HG03097 (cell line): Measurements from ENCODE around the gene DAZAP1.

Source experiments
- ATAC-seq: cut with Tn5 transposase; IDR thresholded peaks from one replicate; pipeline ENCODE4 v1.9.1; 2021; ENCODE audit not compliant: unreplicated experiment, low FRiP score

DAZAP1 gene

DNA sequence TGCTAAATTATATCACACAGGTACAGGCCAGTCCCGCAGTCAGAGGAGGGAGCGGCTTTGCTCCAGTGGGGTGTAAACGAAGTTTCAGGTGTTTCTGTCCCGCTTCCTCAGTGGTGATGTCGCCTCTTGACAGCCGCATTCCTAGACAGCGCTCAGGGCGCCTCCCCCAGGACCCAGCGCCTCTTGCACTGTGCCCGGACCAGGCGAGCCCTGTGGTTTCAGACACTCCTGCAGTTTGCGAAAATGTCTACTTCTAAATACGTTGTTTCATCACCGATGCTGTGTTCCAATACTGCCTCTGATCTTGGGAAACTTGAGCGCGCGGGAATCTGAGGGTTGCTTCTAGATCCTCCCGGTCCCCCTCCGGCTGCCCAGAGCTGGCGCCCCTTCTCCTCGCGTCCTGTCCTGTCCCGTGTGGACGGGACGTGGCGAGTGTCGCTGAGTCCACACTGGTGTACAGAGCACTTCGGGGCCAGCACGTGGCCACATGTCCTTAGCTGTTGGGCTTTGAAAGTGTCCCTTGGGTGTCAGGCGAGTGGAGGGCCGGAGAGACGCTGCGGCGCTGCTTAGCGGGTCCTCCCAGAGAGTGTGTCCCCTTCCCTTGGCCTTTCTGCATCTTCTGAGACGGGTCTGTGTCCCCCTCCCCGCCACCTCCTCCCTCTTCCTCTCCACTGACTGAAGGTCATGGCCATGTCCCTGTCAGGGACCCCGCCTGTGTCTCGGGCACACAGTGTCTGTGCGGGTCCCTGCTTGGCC lies 16.2 kb downstream of the DAZAP1 start:
- ATAC-seq, result no peak

DNA sequence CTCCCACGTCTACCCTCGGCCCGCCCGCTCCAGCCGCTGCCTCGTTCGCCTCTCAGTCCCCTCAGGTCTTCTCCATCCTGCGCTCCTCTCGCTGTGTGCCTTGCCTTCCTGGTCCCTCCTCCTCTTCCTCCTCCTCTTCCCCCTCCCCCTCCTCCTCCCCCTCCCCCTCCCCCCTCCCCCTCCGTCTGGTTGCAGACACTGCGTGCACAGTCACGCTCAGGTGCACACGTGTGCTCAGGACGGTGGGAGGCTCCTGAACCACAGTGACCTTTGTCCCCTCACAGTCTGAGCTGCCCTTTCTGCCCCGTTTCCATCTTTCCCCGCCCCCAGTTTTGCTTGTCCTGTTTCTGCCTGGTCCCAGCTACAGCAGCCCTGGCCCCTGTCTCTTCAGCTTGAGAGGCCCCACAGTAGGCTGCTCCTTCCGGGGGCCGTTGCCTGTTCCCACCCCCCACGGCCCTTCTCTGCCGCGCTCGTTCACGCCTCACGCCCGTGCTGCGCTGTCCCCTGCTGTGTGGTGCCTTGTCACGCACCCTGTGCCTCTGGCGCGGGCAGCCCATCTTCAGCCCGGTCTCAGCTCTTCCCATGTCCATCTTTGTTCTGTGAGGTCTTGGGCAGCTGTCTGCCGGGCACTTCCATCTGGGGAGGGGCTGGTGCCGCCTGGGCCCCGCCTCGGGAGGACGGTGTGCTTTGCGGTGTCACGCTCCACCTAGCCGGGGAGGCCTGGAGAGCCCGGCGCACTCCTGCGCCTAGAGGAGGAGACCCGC lies 17.0 kb downstream of the DAZAP1 start:
- no peak for ATAC-seq

DNA sequence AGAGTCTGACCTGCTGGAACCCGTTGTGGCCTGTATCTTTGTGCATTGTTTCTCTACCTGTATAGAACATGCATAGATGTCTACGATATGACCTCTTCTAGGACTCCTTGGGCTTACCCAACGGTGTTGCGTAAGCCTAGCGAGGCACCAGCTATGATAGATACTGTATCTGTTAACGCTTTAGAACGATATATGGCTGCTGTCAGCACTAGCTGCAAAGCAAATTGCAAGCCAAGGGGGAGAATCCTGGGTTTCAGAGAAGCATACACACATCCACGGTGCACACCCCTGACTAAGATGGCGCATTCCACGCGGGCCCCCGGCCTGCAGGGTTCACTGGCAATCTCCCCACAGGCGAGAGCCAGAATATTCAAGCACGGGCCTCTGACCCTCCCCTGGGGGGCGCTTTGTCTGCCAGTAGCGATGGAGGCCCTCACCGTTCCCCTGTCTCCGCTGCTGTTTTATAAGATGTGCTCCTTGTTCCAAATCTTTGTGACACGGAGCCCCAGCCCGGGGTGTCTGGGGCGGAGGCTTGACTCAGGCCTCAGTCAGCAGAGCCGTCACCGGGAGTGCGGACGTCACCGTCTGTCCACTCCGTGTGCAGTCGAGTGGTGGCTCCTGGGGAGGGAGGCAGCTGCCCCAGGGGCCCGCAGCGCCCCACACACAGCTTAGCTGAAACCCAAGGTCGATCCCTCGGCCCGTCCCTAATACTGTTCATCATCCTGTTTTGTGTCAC lies 17.9 kb downstream of the DAZAP1 start:
- no peak for ATAC-seq

DNA sequence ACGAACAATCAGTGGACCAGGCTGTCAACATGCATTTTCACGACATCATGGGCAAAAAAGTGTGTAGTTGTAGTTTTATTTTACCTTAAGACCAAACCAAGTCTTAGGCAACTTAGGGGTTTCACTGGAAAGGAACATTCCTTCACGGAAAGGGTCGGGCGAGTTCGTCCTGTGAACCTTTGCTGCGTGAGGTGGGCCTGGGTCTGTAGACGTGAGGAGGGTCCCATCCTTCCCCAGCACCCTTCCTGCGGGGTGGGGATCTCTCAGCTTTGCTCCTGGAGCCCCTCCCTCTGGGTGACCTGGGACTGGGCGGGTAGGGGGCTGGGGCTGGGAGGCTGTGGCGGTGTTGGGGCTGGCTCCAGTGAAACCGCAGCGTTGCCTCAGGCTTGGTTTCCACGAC lies 18.5 kb downstream of the DAZAP1 start:
- ATAC-seq, result no peak

DNA sequence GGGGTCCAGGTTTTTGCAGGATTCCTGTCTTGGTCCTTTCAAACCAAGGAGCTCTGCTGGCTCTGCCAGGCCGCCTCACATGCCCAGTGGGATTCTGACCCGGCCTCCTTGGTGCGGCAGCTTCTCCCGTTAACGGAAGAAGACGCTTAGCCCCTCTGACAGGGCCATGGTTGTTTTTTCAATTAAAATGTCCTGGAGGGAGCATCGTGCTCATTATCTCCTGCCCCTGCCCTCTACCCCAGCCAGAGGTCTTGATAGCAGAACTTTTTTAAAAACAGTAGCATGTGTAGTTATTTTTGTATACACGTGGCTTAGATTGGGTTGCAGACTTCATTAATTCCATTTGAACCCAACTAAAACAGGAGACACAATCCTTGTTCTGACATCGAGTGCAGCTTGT lies 19.4 kb downstream of the DAZAP1 start:
- no peak for ATAC-seq

DNA sequence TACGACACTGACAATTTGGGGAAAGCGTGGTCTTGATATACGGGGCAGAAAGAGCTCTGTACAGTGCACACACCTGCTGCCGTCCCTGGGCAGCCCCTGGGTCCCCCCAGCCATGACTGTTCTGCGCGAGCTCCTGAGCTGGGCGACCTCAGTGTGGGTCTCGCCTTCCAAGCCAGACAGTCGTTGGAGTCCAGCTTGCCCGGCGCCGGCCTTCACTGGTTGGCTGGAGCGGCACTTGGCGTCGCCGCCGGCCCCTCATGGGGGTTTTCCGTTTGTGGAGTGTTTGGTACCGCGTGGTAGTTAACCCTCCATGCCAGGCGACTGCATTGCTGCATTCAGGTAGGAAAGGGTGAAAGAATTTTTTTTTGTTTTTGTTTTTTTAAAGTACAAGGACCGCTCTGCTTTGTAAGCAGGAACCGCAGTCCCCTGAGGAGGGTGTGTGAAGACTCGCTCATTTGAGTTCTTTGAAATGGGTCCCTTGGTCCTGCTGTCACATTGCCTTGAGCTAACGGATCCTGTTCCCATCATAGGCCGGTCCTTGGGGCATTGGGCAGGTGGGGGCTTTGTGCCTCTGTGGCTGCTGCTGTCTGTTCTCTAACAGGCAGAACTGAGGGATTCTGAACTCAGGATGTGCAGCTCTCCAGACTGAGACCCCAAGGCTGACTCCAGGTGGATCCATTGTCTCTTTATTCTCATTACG lies 20.0 kb downstream of the DAZAP1 start:
- no peak for ATAC-seq

DNA sequence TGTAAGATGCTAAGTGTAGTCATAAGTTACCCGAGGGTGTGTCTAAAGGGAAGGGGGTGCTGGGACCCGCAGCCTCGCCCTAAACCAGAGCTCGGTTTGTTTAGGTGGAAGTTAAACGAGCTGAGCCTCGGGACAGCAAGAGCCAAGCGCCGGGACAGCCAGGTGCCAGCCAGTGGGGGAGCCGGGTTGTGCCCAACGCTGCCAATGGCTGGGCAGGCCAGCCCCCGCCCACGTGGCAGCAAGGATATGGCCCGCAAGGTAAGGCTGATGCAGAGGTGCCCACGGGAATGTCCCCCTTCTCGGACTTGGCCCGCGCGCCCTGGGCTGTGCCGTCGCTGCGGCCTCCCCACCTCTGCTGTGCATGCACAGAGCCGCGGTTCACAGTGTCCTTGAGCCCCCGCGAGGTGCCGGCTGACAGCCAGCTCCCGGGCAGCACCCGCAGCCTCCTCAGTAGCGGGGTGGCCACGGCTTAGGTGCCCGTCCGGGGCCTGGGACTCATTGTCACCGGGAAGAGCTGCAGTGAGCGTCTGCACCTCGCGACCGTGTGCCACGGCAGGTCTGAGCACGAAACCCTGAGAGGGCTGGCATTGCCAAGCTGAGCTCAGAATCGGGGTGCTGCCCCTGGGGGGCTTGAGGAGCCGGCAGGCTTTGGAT lies 21.5 kb downstream of the DAZAP1 start:
- ATAC-seq, result no peak

DNA sequence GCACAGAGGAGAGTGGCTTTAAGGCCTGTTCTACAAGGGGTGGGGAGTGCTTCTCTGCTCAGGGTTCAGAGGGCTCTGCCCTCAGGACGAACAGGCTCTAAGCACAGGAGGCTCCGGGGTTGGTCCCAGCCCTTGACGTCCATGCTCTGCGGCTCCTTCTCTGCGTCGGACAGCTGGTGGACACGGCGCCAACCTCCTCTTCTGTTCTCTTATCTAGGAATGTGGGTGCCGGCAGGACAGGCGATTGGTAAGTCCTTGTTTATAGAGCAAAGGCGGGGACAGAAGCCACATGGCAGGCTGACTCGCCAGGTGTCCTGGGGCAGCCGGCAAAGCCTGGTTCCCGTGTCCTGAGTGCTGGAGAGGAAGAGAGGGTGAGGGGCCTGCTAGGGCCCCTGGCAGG lies 22.4 kb downstream of the DAZAP1 start:
- no peak for ATAC-seq

DNA sequence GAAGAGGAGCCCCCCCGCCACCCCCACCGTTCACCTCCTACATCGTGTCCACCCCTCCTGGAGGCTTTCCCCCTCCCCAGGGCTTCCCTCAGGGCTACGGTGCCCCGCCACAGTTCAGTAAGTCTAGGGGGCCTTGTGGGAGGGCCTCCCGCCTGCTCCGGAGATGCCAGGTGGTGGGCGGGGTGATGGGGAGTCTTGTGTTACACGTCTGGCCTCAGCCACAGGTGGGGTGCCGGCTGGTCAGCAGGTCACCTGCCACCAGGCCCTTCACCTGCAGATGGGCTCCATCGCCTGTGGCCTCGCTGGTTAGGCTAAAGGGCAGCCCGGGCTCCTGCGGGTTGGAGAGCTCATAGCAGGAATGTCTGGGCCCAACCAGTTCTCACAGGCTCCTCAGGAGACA lies 22.9 kb downstream of the DAZAP1 start:
- ATAC-seq, result no peak

DNA sequence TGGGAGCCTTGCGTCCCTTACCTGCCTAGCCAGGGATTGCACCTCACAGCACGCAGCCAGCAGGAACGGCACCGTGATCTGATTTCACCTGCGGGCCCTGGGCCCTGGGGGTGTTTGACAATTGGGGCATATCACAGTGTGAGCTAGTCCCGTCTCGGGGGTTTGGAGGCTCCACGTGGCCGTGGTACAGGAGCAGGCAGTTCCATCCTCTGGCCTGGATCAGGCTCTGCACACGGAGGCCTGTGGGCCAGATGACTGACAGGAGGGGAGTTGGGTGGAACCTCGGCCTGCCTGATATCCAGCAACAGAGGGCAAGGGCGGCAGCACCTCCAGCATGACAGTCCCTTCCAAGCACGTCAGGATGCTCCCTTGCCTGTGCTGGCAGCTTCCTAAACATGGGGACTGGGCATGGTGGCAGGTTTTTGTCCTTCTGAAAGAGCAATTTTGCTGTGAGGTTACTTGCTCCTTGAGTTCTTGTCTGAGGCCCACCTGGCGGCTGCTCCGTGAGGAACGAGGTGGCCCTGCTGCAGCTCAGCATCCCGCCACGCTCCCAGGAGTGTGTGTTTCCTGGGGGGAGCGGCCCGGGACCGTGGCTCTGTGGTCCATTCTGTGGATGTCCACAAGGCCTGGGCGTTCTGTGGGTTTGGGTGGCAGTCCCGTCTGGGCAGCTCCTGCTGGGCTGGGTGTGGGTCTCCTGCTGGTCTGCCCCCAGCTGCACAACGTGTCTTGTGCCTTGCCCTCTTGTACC lies 24.5 kb downstream of the DAZAP1 start:
- ATAC-seq, result no peak

DNA sequence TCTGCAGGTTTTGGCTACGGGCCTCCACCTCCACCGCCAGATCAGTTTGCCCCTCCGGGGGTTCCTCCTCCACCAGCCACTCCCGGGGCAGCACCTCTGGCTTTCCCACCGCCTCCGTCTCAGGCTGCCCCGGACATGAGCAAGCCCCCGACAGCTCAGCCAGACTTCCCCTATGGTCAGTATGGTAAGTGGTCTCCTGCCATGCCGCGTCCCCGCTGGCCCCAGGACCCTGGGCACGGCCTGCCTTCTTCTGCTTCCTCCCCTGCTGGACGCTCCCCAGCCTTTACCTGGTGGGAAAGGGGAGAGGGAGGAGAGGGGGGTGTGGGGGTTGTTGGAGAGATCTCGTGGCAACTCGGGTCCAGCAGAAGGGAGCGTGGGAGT lies 25.1 kb downstream of the DAZAP1 start:
- no peak for ATAC-seq

DNA sequence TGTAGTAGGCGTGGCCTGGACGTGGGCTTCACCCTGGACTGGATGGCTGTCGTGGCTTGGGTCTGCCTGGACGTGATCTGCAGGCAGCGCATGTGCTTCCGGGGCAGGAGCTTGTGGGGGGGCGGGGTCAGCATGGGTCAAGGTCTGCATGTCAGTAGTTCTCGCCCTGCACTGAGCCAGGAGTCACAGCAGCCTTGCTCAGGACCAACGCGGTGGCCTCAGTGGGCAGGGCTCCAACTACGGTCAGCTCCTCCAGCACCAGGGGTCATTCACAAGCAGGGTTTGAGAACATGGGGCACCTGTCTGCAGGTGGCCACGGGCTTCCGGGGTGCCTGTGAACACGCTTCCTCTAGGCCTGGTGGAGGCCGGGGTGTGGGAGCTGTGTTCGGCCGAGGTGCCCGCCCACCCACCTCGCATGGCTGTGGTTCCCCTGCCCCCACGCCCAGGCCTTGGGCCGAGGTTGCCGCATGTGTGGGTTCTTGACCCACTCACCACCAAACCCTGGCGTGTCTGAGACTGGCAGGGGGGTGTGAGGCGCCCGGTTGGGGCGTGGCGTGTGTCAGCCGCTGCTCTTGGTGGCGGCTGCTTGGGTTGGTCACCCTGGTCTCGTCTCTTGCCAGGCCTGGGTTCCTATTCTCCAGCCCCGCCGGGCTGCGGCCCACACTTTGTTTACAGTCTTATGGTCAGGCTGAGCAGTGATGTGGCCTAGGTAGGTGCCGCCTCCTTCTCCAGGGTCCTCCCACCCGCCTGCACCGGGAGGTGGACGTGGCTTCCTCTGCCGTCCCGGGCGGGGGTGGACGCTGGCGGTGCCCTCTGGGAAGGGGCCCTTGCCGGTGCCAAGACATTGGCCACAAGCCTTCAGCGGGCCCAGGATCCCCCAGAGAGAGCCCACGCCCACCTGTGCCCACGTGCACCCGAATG lies 26.0 kb downstream of the DAZAP1 start:
- no peak for ATAC-seq

DNA sequence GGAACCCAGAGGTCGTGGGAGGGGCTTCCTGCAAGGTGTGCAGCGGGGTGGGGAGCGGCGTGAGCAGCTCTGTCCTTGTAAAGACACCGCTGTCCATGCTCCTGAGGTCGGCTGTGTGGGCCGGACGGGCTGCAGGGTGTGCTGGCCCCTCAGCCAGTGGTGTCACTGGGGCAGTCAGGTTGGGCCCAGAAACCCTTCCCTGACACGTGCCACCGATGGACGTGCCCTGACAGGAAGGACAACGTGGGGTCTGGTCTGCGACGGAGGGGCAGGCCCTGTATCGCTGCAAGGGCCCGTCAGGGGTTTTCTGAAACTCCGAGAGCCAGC lies 26.6 kb downstream of the DAZAP1 start:
- ATAC-seq, result no peak

DNA sequence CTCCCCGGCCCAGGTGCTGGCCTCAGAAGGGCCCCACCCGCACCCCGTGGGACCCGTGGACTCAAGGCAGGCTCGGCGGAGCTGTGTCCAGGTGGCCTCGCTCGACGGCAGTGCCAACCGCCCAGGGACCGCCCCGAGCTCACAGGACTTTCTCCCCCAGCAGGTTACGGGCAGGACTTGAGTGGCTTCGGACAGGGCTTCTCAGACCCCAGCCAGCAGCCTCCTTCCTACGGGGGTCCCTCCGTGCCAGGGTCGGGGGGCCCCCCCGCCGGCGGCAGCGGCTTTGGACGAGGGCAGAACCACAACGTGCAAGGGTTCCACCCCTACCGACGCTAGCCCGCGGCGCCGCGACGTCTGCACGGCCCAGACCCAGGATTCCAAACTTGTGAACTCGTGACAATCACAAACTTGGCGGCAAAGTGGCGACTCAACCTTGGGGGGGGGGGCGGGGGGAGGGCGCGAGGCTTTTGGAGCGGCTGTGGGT lies 27.2 kb downstream of the DAZAP1 start:
- no peak for ATAC-seq

DNA sequence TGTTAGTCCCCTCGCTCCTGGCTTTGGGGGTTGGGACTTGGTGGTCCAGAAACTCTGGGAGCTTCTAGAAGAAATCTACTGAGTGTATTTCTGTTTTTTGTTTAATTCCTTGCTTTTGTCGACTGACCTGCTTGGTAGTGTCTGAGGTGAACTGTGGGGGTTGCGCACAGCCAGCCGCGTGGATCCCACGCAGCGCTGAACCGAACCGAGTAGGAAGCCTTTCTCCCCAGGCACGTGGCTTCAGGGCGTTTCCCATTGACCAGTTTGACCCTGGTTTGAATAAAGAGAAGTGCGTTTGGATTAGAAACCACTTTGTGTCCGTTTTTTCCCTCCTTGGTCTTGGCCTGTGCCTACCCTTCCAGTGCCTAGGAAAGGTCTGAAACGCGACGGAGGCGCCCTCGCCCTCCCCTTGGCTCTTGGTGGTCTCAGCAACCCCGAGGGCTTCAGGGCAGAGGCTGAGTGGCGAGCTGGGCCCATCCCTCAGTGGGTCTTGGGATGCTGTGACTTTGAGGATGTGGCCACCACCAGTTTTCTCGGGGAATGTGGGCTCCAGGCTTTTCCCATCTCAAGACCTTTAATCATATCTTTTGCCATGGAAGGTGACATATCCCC lies 28.1 kb downstream of the DAZAP1 start:
- ATAC-seq, result no peak

DNA sequence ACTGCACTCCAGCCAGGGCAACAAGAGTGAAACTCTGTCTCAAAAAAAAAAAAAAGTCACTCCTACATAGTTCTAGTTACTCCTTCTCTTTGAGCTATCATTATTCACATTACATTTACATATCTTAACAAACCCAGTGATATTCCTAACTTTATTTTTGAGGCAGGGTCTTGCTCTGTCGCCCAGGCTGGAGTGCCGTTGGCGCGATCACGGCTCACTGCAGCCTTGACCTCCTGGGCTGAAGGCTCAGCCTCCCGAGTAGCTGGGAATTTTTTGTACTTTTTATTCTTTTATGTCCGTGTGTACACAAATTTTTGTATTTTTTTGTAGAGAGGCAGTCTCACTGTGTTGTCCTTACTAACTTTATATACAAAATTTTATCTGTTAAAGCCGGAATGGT lies 30.2 kb downstream of the DAZAP1 start:
- no peak for ATAC-seq

DNA sequence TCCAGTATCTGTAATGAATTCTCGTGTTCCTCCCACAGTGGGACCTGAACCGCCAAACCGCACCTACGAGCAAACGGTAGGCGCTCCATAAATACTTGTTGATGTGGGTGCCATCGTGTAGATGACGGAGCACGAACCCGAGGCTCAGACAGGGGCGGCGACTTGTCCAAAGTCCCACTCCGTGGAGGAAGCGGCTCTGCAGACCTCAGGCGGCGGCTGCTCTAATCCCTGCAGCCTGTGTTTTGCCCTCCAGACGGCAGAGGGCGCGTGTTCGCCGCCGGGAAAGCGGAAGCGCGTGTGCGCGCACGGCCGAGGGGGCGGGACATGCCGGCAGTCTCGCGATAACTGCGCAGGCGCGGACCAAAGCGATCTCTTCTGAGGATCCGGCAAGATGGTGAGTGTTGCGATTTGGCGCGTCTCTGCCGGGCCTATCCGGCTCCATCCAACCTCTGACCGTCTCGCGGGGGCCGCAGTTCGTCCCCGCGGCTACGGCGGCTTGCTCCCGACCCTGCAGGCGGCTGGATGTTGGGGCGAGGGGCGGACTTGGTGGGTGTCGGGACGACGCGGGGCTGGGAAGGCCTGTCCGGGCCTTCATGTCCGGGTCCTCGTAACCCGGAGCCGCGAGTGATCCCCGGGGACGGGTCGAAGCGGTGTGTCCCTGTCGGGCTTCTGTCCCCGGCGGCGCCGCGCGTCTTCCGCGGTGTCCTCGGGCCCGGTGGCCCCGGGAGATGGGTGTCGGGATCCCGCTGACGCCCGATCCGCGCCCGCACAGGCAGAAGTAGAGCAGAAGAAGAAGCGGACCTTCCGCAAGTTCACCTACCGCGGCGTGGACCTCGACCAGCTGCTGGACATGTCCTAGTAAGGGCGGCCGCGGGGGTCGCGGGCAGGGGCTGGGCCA lies 30.9 kb downstream of the DAZAP1 start, which contains the start of gene RPS15:
RPS15 (plus strand) TSS at position 362 of the 898 bp plus-strand sequence; CDS start at position 392, 30 bp downstream.
- ATAC-seq, result peak; percentile 75
